SK-MEL-5 (cell line): ENCODE measurements around the gene C19orf85. TPM values are rescaled to one million over a fixed set of nuclear protein-coding genes. Genes with fewer than 3 reads are reported as not detected.
A peak's percentile ranks its signal among the peaks of the same experiment; 100 is the strongest.

Source experiments
- DNase-seq: peaks from one replicate; pipeline ENCODE4 v3.0.0-alpha.2; 2016; ENCODE audit warnings: low read depth, low spot score
- in situ Hi-C: cut with HindIII; loops from 2 replicates; pipeline ENCODE4 v1.10.0; 2016; ENCODE audit warnings: low sequenced_read_pairs, high pct_unique_total_duplicates, low pct_unique_long_range_greater_than_20kb
- total RNA-seq: library from RNA; depleted of rRNA; stranded (reverse); fragments of >200 nt; shearing (Covaris generic); gene quantifications from 2 replicates; pipeline ENCODE4 v1.2.3, GENCODE V29; 2014

The C19orf85 gene
- total RNA-seq, 1 experiment from 2014 or later, result not detected

DNA sequence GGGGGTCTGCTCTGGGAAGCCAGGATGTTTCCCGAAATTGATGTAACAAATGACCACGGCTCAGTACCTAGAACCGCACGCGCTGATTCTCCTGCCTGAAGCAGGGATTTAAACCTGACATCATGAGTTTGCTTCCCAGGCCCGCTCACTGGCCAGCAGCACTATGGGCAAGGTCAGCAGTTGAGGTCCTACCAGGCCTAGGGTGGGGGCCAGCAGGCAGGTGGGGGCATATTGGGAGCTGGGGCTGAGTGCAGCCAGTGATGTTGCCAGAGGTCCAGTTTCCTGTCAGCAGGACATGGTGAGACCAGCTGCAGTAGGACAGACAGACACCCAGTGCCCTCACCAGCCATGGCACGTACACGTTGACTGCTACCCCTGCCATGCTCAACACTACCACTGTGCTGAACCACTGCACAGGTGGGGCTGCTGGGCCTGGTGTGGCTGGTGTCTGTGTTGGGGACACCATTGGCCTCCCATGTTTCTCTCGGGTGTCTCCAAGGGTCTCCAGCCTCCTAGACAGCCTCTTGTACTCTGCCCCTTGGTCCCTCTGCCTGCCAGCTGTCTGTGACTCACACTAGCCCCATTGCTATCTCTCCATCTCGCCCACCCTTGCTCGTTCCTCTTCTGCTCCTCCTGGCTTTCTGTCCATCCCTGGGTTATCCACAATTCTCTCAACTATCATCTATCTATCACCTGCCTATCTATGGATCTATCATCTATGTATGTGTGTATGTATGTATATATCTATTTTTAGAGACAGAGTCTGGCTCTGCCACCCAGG, 1.1 kb upstream of the C19orf85 start:
- in situ Hi-C loops, result no loop called here
- DNase-seq, result no peak

DNA sequence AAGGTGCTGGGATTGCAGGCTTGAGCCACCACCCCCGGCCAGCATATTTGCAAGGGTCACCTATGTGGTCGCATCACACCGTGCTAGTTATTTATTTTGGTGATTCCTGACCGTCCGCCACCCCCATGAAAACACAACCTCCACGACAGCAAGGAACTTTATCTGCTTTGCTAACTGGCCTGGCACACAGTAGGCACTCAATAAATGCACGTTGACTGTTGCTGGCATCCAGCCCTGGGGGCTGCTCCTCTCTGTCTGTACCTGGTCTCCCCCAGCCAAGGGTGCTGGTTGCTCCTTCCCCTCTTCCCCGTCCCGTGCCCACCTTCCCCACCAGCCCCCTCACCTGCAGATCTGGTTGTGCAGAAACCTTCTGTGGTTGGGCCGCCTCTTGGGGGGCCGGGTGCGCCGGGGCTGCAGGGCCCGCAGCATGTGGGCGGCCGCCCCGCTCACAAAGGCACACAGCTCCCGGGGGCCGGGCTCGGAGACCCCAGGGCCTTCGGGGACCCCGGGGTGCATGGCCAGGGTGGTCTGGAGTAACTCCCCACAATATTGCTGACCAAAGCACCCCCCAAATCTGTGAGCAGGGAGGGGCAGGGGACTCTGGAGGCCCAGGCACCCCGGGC, 401 bp downstream of the C19orf85 start:
- in situ Hi-C loops, result no loop called here
- no peak for DNase-seq

DNA sequence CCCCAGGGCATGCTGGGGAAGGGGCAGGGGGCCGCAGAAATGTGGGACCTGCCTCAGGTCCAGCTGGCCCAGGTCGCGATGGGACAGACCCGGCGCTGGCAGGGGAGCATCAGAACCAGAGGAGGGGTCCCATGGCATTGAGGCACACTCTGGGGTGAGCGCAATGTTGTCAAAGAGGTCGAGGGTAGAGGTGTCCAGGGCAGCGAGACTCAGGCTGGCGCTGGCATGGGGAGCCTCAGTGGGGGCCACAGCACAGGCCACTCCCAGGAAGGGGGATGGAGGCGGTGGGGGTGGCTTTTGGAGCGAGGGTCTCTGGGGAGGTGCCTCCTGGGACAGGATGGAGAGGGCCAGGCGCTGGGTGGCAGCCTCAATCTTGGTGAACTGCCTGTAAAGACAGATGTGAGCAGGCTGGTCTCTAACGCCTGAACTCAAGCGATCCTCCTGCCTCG, 944 bp downstream of the C19orf85 start:
- in situ Hi-C loops, result no loop called here
- DNase-seq, result no peak

DNA sequence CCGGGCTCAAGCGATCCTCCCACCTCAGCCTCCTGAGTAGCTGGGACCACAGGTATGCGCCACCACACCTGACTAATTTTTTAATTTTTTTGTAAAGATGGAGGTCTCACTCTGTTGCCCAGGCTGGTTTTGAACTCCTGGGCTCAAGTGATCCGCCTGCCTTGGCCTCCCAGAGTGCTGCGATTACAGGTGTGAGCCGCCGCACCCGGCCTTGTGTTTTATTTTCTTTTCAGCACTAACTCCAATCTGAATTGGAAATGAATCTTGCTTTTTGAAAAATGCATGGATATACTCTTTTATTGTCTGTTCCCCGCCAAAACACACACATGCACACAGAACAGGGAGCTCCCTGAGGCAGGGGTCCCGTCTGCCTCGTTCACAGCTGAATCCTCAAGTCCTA, 1.8 kb downstream of the C19orf85 start:
- in situ Hi-C loops, result no loop called here

DNA sequence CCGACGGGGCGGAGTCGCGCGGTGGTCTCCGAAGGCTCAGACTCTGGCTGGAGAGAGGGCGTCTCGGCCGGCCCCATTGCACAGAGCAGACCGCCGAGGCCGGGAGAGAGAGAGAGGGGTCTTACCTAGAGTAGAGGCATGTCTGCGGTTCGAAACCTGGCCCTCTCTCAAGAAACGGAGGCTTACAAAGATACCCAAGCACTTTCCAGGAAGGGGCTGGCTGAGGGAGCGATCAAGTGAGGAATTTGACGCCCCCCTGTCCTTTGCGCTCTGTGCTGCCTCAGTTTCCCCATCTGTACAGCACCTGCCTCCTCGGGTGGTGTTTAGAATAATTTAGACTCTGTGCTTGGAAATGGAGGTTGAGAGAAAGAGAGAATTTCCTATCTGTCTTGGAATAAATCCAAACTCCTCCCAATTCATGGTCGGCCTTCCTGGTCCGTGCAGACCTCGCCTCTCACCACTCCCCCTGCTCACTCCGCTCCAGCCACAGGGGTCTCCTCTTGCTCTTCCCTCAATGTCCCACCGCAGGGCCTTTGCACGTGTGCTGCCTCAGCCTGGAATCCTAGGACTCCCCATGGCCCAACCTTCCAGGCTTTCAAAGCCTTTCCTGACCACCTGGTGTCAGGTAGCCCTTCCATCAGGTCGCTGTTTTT, 2.5 kb downstream of the C19orf85 start:
- DNase-seq, result peak; percentile 58
- in situ Hi-C loops, result no loop called here

More for the DNA sequence above, 1.8 kb downstream of the C19orf85 start:
- DNase-seq, result no peak

DNA sequence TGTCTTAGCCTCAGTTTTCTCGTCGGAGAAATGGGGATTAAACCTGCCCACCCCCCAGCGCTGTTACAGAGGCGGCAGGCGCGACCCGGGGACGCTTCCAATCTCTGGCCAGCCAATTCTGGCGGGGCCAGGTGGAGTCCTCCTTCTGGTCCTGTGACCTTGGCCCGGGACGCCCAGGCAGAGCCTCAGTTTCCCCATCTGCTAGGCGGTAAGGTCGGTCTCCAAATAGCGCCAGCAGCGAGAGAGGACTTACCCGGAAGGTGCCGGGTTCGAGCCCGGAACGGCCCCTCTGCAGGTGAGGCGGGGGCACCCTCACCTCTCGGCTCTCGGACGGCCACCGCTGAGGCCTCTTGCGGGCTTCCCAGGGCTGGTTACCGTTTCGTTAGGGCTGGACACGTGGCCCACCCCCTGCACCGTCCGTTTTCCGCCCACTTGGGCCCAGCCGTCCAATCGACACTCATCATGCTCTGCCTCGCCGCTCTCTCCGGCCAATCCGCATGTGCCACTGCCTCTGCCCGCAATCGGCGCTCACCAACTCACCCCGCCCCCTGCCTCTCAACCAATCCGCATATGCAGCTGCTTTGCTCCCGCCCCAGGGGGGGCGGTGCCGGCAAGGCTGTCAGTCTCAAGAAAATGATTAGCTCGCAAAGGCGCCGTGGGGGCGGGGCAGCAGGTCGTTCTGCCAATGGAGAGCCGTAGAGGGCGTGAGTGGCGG, 3.1 kb downstream of the C19orf85 start, which contains the start of gene ISOC2:
TSS of gene ISOC2 (minus strand) at position 384 of the 715 bp plus-strand sequence. CDS start 5,156 bp downstream, outside the sequence.
- peak; percentile 99 for DNase-seq
- in situ Hi-C loops, result no loop called here

DNA sequence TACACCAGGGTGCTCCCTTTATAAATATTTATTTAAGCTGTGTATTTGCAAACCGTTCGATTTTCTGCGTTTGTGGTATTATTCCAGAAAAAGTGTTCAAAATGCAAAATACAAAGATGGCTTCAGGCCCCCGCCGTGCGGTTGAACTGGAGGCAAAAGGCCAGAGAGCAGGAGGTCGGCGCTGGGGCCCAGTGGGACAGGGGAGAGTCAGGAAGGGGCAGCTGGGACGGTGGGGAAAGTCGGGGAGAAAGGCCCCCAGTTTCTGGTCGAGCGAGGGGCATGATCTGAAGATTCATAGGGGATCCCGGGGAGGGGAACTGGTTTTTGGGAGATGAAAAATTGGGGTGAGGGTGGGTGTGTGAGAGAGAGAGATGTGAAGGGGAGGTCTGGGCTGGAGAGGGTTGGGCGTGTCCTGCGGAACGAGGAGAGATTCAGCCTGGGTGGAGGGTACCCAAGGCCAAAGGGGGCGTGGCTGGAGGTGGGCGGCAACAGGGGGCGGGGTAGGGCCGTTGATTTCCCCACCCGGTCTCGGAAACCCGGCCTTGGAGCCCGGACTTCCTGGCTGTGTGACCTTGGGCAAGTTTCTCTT, 3.8 kb downstream of the C19orf85 start:
- in situ Hi-C loops, result no loop called here

DNA sequence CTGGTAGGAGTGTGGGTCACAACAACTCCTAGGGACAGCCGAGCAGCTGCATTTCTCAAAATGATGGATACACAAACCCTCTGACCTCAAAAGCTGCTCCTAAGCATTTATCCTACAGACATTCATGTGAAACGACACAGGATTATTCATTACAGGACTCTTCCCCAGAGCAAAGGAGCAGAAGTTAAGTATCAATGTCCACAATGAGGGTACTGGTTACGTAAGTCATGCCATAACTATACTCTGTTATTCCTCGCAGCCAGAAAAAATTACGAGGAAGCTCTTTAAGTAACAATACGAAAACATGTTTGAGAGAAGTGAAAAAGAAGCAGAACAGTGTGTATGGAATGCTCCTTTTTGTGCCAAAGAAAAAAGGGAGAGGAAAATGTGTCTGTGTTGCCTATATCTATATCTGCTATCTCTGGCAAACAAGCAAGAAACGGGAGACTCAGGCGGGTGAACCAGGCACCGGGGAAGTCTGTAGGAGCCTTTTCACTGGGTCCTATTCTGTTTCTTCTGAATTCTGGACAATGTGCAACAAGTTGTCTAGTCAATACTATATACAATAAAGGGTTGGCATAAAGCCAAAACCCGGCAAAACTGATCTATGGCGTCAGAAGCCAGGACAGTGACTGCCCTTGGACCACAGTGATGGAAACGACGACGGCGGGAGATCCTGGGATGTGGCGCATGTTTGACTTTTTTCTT, 4.4 kb downstream of the C19orf85 start:
- DNase-seq, result no peak
- in situ Hi-C loops, result no loop called here

More for the DNA sequence above, 3.8 kb downstream of the C19orf85 start:
- DNase-seq, result peak; percentile 76

DNA sequence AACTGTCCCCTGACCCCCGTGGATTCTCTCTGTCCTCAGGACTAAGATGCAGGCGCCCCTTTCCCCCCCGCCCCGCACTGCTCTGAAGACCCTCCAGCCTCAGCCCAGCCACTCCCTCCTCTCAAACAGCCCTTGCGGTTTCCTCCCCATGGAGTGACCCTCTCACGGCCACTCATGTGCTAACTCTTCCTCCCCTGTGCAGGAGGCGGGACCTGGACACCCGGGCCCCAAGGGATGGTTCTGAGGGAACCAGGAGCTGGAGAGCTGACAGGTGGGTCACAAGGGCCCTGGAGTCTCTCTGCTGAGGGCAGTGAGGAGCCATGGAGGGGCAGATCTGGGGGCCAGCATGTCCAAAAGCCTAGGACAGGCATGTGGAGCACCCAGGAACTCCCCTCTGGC, 5.0 kb downstream of the C19orf85 start:
- no peak for DNase-seq
- in situ Hi-C loops, result no loop called here

DNA sequence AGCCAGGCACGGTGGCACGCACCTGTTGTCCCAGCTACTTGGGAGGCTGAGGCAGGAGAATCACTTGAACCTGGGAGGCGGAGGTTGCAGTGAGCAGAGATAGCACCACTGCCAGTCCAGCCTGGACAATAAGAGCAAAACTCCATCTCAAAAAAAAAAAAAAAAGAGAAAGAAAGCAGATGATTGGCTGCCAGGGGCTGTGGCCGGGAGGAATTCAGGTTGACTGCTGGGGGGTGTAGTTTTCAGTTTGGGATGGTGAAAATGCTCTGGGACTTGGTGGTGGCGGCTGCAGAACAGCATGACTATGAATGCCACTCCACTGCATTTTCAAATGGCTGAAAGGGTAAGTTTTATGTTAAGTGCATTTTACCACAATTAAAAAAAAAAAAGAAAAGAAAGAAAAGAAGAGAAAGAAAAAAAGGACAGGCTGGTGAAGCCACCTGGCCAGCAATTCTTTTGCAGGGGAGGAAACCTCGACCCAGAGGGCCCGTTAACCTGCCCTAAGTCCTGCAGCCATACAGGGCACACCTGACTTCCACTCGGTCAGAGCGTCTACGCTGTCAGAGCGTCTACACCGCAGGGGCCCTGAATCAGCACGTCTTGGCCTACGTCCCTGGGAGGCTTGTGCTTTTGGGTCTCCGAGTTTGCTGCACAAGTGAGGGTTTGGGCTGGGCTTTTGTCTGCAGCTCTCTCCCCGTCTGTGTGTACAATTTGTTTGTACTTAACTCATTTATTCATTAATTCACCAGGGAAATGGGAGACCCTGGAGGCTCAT, 6.7 kb downstream of the C19orf85 start:
- DNase-seq, result no peak
- in situ Hi-C loops, result no loop called here

DNA sequence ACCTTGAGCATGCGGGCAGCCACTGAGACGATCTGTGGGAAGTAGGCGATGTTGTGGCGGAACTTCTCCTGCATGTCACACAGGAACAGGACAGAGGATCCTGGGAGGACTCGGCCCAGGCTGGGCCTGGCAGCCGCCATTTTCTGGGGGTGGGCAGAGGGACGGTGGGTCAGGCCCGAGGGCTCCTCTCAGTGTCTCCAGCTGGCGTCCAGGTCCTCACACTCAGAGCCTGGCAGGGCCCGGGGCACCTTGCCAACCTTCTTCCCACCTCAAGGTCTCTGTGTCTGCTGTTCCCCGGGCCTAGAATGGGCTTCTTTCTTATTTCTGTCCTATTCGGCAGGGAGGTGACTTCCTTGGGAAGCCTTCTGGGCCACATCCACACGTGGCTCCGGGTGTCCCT, 8.2 kb downstream of the C19orf85 start:
- no peak for DNase-seq
- in situ Hi-C loops, result no loop called here

DNA sequence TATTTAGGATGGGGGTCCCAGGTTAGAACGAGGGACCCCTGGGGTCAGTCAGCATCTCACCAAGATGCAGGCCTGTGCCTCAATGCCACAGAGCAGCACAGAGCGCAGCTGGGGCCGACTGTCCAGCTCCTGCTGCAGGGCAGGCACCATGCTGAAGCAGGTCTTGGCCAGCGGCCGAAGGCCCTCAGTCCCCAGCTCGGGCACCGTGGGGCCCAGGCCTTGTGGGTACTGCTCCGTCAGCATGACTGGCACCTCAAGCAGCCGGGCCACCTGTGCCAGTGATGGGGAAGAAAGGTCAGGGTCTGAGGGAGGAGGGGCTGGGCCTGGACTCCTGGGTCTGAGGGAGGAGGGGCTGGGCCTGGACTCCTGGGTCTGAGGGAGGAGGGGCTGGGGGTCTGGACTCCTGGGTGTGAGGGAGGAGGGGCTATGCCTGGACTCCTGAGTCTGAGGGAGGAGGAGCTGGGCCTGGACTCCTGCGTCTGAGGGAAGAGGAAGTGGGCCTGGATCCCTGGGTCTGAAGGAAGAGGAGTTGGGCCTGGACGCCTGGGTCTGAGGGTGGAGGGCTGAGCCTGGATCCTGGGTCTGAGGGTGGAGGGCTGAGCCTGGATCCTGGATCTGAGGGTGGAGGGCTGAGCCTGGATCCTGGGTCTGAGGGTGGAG, 8.8 kb downstream of the C19orf85 start:
- DNase-seq, result no peak
- in situ Hi-C loops, result no loop called here

DNA sequence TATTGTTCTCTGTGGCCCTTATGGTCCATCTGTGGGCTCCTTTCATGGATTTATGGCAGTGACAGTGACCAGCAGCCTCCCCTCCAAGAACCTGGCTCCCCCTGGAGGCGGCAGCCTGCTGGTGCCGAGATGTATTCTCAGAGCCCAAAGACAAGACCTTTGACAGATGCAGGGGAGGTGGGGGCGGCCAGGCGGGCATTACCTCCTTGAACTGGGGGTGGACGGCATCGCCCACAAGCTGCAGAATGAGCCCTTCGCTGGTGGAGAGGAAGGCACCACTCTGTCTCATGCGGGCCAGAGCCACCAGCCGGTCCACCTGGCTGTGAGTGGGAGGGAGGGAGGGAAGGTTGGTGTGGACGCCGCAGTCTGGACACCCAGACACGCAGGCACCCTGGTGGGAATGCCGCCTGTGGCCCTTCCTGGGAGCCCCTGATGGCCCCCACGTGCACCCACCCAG, 9.7 kb downstream of the C19orf85 start:
- DNase-seq, result peak; percentile 72
- in situ Hi-C loops, result no loop called here

DNA sequence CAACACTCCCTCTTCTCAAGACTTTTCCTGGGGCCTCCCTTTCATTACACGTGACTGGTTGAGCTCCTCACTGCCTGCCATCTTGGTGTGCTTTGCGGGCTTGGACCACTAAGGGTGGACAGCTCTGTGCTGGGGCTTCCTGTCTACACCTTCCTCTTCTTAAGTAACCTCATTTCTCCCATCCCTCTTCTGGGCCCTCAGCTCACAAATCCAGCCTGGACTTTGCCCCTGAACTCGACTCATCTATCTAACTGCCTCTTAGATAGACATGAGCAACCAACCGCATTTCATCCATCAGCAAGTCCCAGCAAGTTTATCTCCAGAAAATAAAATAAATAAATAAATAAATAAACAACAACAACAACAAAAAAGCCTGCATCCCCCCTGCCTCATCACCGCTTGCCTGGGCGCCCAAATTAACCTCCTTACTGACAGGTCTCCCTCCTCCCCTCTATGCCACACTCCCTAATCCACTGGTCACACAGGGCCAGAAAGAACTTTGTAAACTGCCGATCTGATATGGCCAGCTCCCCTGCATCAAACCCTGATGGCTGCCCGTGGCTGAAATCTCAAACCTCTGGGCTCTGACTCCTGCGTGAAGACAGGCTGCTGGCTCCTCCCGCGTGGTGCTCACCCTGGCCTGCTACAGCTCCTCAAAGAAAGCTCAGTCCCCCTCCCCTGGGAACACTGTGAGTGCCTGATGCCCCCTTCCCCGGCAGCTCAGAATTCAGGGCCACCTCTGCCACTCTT, 10.9 kb downstream of the C19orf85 start:
- DNase-seq, result no peak

DNA sequence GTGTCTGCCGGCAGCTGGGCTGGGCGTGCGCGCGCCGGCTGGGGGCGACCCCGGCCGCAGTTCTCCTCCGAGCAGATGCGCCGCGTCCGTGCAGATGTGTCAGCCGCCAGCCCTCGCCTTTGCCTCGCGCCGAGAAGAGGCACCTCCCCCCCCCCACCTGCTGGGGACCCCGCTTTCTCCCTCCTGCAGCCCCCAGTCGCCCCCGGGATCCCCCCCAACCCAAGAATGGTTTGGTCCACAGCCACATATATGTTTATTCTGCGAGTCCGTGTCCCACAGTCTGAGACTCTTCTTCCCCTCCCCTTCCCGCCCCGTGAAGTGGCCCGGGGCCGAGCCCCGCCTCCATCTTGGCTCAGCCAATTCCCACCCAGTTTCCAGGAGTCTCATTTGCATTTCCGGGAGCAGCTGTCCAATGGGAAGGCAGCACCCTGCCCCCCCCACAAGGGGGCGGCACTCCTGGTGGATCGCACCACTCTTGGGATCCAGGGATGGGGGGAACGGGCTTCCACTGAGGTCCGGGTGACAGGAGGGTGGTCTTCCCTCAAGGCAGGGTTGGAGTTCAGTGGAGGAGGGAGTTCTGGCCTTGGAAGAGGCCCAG, 11.7 kb downstream of the C19orf85 start:
- DNase-seq, result peak; percentile 69
- in situ Hi-C loops, result no loop called here

More for the DNA sequence above, 10.9 kb downstream of the C19orf85 start:
- in situ Hi-C loops, result no loop called here
